Activated naive CD4-positive, alpha-beta T cell treated with Interleukin-2 at 50 U/mL for 16 hours (primary cell): ENCODE results near the gene QRICH2.
A peak's percentile ranks its signal among the peaks of the same experiment; 100 is the strongest.
"Not testable (repeated sequence)": the region's sequence is repeated elsewhere in the genome, so short reads cannot be mapped to it uniquely, and the experiment has no call there.

ENCODE experiments used
- DNase-seq: peaks from one replicate; pipeline ENCODE4 v3.0.0-alpha.2; 2020

The QRICH2 gene

DNA sequence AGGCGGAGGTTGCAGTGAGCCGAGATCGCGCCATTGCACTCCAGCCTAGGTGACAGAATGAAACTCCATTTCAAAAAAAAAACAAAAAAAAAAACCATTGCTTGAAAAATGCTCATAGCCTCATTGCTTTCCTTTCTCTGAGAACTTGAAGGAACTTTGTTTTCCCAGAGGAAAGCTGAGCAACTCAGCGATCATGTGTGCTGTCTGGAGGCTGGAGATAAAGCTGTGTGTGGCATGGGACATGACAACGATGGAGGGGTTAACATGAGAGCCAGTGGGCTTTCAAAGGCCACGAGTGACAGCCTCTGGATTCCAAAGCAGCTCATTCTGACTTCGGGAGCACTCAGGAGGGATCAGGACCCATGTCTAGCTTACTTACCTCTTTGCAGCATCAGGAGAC, 21.6 kb upstream of the QRICH2 start:
- no peak for DNase-seq

GRCh38 chr17:76327696-76328095, 19.6 kb upstream of the QRICH2 start:
- no peak for DNase-seq

GRCh38 chr17:76326306-76326705, 18.2 kb upstream of the QRICH2 start:
- DNase-seq, result no peak

GRCh38 chr17:76318586-76318985, 10.5 kb upstream of the QRICH2 start:
- no peak for DNase-seq

DNA sequence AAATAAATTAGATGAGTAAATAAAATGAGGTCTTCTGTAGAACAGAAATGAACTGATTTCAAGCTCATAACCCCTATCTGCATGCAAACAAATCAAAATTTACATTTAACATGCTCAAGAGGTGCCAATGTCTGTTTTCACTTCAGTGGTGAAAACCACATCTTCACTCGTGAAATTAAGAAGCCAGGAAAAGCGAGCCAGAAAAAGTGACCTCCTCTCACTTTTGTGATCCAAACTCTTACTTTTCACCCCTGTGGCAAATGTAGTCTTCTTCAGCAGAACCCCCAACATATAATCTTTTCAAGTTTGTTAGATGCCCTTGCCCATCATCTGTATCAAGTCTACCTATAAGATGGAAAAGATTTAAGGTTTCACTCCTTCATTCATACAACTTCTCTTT, 9.5 kb upstream of the QRICH2 start:
- DNase-seq, result no peak

DNA sequence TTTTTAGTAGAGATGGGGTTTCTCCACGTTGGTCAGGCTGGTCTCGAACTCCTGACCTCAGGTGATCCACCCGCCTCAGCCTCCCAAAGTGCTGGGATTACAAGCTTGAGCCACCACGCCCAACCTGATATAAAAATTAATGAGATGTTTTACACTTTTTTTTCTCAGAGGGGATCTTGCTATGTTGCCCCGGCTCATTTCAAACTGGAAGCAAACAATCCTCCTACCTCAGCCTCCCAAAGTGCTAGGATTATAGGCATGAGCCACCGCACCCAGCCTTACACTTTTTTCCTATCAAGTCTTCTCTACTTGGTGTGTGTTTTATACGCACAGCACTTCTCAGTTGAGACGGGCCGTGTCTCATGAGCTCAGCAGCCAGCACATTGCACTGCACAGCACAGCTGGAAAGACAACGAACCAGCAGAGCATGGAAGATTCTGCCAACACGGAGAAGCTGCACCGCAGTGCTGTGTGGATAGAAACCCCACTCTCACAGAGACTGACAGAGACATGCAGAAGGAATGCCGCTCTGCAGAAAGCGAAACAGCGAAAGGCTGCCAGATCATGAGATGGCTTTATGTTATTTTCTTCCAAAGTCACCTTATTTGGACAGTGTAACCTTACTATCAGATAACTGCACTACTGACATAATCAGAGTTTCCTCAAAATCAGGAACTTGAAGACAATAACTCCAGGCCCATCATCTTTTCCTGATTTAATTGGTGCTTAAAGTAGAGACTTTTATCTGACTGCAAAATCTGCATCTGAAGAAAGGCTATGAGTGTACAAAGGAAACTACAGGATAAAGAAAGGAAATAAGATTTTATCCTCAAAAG, 6.5 kb upstream of the QRICH2 start:
- no peak for DNase-seq

DNA sequence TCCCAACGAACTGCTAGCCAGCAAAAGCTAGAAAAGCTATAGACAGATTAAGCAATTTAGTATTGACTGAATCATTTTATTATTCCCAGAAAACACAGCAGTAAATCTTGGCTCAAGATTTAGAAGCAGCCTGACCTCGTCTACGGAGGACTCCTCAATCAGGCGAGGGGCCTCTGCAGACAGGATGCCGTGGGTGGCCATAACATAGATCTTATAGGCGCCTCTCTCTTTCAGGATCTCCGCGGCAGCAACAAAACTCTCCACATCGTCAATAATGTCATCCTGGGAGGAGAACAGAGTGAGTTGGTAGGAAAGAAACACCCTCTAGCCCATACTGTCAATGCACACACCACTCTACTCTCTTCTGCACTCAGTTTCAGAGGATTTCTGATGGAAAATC, 4.7 kb upstream of the QRICH2 start:
- no peak for DNase-seq

GRCh38 chr17:76309461-76309860, 1.4 kb upstream of the QRICH2 start:
- no peak for DNase-seq

DNA sequence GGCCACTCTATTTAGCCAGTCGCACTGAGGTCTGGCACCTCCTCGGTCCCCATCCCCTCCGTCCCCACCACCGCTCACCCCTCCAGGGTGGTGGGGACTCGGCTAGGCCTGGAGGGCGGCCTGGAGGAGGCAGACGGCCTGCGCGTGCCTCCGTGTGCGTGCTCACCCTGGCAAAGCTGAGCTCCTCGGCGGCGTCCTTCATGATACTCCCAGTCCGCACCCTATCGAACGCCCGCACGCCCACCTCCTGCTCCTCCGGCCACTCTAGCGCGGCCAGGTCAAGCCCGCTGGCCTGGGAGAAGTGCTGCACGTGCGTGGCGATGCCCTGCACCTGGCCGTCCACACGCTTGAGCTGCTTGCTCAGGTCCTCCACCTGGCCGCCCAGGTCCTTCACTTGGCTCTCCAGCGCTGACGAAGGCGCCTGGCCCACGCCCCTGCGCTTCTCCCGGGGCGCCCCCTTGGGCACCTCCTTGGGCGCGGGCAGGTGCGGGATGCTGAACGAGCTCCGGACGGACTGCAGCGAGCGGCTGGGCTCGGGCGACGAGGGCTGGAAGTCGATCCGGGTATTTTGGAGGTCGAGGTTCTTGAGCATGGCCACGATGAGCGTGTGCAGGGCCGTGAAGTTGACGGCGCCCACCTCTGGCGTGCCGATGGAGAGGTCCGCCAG, 644 bp downstream of the QRICH2 start:
- no peak for DNase-seq

DNA sequence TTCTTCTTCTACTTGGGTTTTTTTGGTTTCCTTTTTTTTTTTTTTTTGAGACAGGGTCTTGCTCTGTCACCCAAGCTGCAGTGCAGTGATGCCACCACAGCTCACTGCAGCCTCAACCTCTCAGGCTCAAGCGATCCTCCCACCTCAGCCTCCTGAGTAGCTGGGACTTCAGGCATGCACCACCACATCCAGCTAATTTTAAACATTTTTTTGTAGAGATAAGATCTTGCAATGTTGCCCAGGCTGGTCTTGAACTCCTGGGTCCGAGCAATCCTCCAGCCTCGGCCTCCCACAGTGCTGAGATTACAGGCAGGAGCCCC, 3.0 kb downstream of the QRICH2 start:
- DNase-seq, result not testable (repeated sequence)

GRCh38 chr17:76304226-76305134, 3.6 kb downstream of the QRICH2 start:
- no peak for DNase-seq

DNA sequence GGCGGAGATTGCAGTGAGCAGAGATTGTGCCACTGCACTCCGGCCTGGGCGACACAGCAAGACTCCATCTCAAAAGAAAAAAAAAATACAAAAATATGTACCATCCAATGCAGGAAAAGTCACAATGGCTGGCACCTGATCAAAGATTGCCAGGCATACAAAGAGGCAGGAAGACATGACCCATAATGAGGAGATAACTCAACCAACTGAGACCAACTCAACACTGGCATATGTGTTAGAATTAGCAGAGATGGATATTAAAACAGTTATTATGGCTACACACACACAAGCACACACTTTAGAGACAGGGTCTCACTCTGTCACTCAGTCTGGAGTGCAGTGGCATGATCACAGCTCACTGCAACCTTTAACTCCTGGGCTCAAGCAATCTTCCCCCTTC, 10.6 kb downstream of the QRICH2 start:
- DNase-seq, result no peak

DNA sequence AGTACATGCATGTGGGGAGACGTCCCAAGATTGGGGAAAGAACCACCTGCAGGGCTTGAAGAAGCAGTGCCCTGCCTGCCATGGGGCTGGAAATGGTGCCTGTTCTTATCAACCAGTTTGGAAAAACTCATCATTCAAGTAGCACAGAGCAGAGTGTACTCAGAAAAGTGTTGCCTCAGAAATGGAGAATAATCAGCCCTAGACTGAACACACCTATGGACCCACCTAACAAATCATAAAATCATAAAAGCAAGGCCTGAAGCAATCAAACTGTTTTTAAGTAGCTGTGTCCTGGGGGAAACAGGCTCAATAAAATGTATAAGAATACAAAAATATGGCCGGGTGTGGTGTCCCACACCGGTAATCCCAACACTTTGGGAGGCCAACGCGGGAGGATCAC, 11.2 kb downstream of the QRICH2 start:
- no peak for DNase-seq

- DNase-seq, result no peak
Measured at GRCh38 chr17:76296186-76296585, 11.9 kb downstream of the QRICH2 start.

DNA sequence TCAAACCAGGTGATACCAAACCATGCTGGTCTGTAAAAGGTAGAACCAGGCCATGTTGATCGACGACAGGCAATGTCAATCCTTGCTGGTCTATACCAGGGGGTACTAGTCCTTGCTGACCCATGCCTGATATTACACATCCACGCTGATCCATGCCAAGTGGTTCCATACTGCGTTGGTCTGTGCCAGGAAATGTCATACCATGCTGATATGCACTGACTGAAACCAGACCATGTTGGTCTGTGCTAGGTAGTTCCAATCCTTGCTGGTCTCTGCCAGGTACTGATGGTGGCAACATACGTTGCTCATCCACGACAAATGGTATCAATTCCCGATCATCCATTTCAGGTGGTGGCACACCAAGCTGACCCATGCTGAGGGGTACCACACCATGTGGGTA, 15.0 kb downstream of the QRICH2 start:
- no peak for DNase-seq

- DNase-seq, result no peak
Measured at GRCh38 chr17:76292567-76292966, 15.5 kb downstream of the QRICH2 start.

- no peak for DNase-seq
Measured at GRCh38 chr17:76281573-76282371, 26.3 kb downstream of the QRICH2 start.

- DNase-seq, result no peak
Measured at GRCh38 chr17:76280650-76281049, 27.4 kb downstream of the QRICH2 start.

- no peak for DNase-seq
Measured at GRCh38 chr17:76279742-76280287, 28.3 kb downstream of the QRICH2 start.

DNA sequence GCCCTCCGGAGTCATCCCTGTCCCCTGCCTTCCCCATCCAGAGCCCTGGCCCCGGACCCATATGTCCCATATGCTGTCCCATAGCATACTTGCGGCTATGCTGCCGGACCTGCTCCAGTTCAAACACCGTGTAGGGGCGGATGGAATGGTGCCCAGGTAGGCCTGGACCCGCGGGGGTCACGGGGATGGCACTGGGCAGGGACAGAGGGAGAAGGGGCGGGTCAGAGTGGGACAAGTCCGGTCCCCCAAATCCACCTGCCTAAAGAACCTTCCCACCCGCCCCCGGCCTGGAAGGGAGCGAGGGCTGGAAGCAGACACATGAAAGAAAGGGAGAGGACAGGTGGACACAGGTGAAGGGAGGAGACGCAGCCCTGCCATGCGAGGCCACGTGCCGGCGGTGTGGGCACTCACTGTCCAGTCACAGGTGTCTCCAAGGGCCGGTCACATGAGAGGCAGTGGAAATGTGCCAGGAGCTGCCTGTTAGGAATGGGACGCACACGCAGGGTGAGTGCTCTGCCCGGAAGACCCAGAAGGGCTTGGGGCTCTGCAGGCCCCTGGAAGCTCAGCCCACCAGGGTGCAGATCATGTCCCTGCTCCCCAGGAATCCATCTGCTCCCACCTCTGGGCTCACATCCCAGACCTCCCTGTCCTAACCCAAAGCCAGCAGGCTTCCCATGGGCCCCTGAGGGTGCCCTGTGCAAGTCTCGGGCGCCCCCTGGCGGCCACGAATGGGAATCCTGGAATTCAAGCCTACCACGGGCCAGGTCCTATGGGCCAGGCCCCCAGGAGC, 28.9 kb downstream of the QRICH2 start:
- DNase-seq, result peak; percentile 86

DNA sequence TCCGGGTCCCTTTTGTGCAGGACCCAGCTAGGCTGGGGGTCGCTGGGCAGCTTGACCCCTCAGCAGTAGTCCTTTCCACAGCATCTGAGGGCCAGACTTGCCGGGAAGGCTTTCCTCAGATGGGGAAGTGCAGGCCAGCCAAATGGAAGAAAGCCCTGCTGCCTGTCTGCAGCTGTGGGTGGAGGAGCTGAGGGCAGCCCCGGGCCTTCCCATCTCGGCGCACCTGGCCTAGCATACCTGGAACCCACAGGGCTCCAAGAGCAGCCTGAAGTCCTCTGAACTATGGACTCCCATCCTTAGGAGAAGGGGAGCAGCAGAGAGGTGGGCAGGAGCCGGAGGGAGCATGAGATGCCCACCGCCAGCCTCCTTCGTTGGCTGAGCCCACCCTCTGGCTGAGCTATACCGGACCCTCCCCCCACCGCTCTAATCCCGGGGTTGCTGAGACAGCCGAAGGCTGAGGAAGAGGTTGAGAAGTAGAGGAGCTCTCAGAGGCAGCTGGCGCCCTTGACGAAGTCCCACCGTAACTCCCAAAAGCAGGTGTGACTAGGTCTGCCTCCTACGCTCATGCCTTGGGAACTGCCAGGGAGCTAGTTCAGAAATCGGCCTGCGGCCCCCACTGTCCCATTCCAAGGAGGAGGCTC, 29.7 kb downstream of the QRICH2 start:
- no peak for DNase-seq
